ENCODE data around the gene STK11.

Gene STK11

GRCh38 chr19:1205114-1206099, at the start of gene STK11:
Gene STK11 (plus strand): TSS chr19:1205778. CDS start chr19:1206914, 1,136 bp downstream.
- Histone ChIP-seq H2AFZ (ENCODE audit: low read depth, low read length) (peak within 1 kb of the TSS; percentile 35; the same call in 1 of the 2 replicates), H3K36me3 (replicated peaks; ENCODE audit: low read depth, low read length) (peaks cover 17% of the 10 kb centered on the region), H3K9me3 (ENCODE audit: insufficient read depth, low read length) (no peaks in the 10 kb centered on the region), H3K27ac (ENCODE audit: low read length) (peak within 1 kb of the TSS; percentile 55), H3K27me3 (ENCODE audit: low read depth, low read length) (no peaks in the 10 kb centered on the region), H3K9ac (ENCODE audit: low read length) (peak within 1 kb of the TSS; percentile 71), H3K4me3 (ENCODE audit: low read length) (peak within 1 kb of the TSS; percentile 86), H4K20me1 (ENCODE audit: insufficient read depth, low read length) (peaks cover 22% of the 10 kb centered on the region), H3K4me2 (ENCODE audit: low read length) (peak within 1 kb of the TSS; percentile 89), H3K4me1 (ENCODE audit: low read length) (peaks cover 14% of the 10 kb centered on the region), H3K79me2 (ENCODE audit: low read length) (peaks cover 46% of the 10 kb centered on the region)
- no peak for TF ChIP-seq CTCF (IDR thresholded peaks at IDR 0.05; ENCODE audit: low read depth, low read length)
- TF ChIP-seq EZH2phosphoT487 (IDR thresholded peaks at IDR 0.05; ENCODE audit: low read depth): no peak

GRCh38 chr19:1156305-1156801, 49.2 kb upstream of the STK11 start:
- Histone ChIP-seq H3K79me2 (ENCODE audit: low read length) (peaks cover 54% of the 10 kb centered on the region), H3K36me3 (replicated peaks; ENCODE audit: low read depth, low read length) (peaks cover 16% of the 10 kb centered on the region), H3K27me3 (ENCODE audit: low read depth, low read length) (no peaks in the 10 kb centered on the region), H3K4me1 (ENCODE audit: low read length) (no peaks in the 10 kb centered on the region; the same call in 1 of the 2 replicates), H3K4me3 (ENCODE audit: low read length) (no peak overlapping the region), H4K20me1 (ENCODE audit: insufficient read depth, low read length) (peaks cover 60% of the 10 kb centered on the region), H3K4me2 (ENCODE audit: low read length) (no peak overlapping the region), H3K9ac (ENCODE audit: low read length) (no peak overlapping the region), H3K27ac (ENCODE audit: low read length) (no peak overlapping the region), H2AFZ (ENCODE audit: low read depth, low read length) (no peak overlapping the region), H3K9me3 (ENCODE audit: insufficient read depth, low read length) (no peaks in the 10 kb centered on the region)
- TF ChIP-seq CTCF (IDR thresholded peaks at IDR 0.05; ENCODE audit: low read depth, low read length): no peak
- TF ChIP-seq EZH2phosphoT487 (IDR thresholded peaks at IDR 0.05; ENCODE audit: low read depth): no peak

GRCh38 chr19:1156830-1157615, 48.6 kb upstream of the STK11 start:
- TF ChIP-seq CTCF (IDR thresholded peaks at IDR 0.05; ENCODE audit: low read depth, low read length) (no peak), EZH2phosphoT487 (IDR thresholded peaks at IDR 0.05; ENCODE audit: low read depth) (no peak)
- H3K4me3 ChIP-seq (ENCODE audit: low read length): no peak overlapping the region
- no peak overlapping the region for H3K4me2 ChIP-seq (ENCODE audit: low read length)
- peaks cover 54% of the 10 kb centered on the region for H3K79me2 ChIP-seq (ENCODE audit: low read length)
- H4K20me1 ChIP-seq (ENCODE audit: insufficient read depth, low read length): peaks cover 57% of the 10 kb centered on the region
- H3K36me3 ChIP-seq (replicated peaks; ENCODE audit: low read depth, low read length): peaks cover 13% of the 10 kb centered on the region
- no peaks in the 10 kb centered on the region for H3K27me3 ChIP-seq (ENCODE audit: low read depth, low read length)
- no peak overlapping the region for H2AFZ ChIP-seq (ENCODE audit: low read depth, low read length)
- no peak overlapping the region for H3K9ac ChIP-seq (ENCODE audit: low read length)
- H3K4me1 ChIP-seq (ENCODE audit: low read length): peaks cover 7% of the 10 kb centered on the region
- H3K27ac ChIP-seq (ENCODE audit: low read length): no peak overlapping the region
- no peaks in the 10 kb centered on the region for H3K9me3 ChIP-seq (ENCODE audit: insufficient read depth, low read length)
